ENCODE measurements around the gene FAM163B. TPM values are rescaled to one million over a fixed set of nuclear protein-coding genes. Genes with fewer than 3 reads are reported as not detected.

FAM163B gene
- total and polyA plus RNA-seq, 4 donors = 2.1 to 4.0 (median 3.4) TPM

GRCh38 chr9:133605446-133605845, 3.7 kb downstream of the FAM163B start:
- Histone ChIP-seq H3K9ac (ENCODE audit: low read depth in 1 of 2, low read length in 2 of 2) (no peak overlapping the region), H3K9me3 (ENCODE audit: control insufficient read depth in 4 of 4, low read length in 3 of 4) (no peaks in the 10 kb centered on the region), H3K36me3 (ENCODE audit: control insufficient read depth in 4 of 4, insufficient read depth in 3 of 4, low read depth in 1 of 4, low read length in 3 of 4) (no peaks in the 10 kb centered on the region), H3K4me3 (ENCODE audit: low read depth in 1 of 3, low read length in 3 of 3) (no peak overlapping the region), H3K27ac (ENCODE audit: low read depth in 1 of 2, low read length in 2 of 2) (no peak overlapping the region), H3K4me1 (ENCODE audit: control insufficient read depth in 4 of 4, insufficient read depth in 4 of 4, low read length in 3 of 4) (peaks cover 0 to 2% (median 0%) of the 10 kb centered on the region in 4 donors), H3K27me3 (ENCODE audit: control insufficient read depth in 4 of 4, insufficient read depth in 4 of 4, low read length in 3 of 4) (peaks cover 0 to 2% (median 0%) of the 10 kb centered on the region in 4 donors)
- WGBS = 91% methylated on average over 17 of the region's 17 CpGs
- TF ChIP-seq, protein P1, sequence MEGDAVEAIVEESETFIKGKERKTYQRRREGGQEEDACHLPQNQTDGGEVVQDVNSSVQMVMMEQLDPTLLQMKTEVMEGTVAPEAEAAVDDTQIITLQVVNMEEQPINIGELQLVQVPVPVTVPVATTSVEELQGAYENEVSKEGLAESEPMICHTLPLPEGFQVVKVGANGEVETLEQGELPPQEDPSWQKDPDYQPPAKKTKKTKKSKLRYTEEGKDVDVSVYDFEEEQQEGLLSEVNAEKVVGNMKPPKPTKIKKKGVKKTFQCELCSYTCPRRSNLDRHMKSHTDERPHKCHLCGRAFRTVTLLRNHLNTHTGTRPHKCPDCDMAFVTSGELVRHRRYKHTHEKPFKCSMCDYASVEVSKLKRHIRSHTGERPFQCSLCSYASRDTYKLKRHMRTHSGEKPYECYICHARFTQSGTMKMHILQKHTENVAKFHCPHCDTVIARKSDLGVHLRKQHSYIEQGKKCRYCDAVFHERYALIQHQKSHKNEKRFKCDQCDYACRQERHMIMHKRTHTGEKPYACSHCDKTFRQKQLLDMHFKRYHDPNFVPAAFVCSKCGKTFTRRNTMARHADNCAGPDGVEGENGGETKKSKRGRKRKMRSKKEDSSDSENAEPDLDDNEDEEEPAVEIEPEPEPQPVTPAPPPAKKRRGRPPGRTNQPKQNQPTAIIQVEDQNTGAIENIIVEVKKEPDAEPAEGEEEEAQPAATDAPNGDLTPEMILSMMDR (IDR thresholded peaks at IDR 0.05; ENCODE audit: low read depth, low read length, missing input control) = no peak
- TF ChIP-seq RAD21 (IDR thresholded peaks at IDR 0.05) (no peak), GABPA (IDR thresholded peaks at IDR 0.05 in 1 of 2, conservative IDR thresholded peaks at IDR 0.05 in 1 of 2) (no peak), TAF1 (conservative IDR thresholded peaks at IDR 0.05) (no peak), FOXA2 (IDR thresholded peaks at IDR 0.05) (no peak), JUND (IDR thresholded peaks at IDR 0.05) (no peak), YY1 (IDR thresholded peaks at IDR 0.05) (no peak), HNF4A (conservative IDR thresholded peaks at IDR 0.05) (no peak), SP1 (IDR thresholded peaks at IDR 0.05) (no peak), EGR1 (IDR thresholded peaks at IDR 0.05; ENCODE audit: low read depth in 2 of 2) (no peak)
- TF ChIP-seq, protein P2, sequence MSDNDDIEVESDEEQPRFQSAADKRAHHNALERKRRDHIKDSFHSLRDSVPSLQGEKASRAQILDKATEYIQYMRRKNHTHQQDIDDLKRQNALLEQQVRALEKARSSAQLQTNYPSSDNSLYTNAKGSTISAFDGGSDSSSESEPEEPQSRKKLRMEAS (IDR thresholded peaks at IDR 0.05) = no peak
- TF ChIP-seq, protein P3, sequence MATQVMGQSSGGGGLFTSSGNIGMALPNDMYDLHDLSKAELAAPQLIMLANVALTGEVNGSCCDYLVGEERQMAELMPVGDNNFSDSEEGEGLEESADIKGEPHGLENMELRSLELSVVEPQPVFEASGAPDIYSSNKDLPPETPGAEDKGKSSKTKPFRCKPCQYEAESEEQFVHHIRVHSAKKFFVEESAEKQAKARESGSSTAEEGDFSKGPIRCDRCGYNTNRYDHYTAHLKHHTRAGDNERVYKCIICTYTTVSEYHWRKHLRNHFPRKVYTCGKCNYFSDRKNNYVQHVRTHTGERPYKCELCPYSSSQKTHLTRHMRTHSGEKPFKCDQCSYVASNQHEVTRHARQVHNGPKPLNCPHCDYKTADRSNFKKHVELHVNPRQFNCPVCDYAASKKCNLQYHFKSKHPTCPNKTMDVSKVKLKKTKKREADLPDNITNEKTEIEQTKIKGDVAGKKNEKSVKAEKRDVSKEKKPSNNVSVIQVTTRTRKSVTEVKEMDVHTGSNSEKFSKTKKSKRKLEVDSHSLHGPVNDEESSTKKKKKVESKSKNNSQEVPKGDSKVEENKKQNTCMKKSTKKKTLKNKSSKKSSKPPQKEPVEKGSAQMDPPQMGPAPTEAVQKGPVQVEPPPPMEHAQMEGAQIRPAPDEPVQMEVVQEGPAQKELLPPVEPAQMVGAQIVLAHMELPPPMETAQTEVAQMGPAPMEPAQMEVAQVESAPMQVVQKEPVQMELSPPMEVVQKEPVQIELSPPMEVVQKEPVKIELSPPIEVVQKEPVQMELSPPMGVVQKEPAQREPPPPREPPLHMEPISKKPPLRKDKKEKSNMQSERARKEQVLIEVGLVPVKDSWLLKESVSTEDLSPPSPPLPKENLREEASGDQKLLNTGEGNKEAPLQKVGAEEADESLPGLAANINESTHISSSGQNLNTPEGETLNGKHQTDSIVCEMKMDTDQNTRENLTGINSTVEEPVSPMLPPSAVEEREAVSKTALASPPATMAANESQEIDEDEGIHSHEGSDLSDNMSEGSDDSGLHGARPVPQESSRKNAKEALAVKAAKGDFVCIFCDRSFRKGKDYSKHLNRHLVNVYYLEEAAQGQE (IDR thresholded peaks at IDR 0.05) = no peak
- TF ChIP-seq, protein P4, sequence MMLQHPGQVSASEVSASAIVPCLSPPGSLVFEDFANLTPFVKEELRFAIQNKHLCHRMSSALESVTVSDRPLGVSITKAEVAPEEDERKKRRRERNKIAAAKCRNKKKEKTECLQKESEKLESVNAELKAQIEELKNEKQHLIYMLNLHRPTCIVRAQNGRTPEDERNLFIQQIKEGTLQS (IDR thresholded peaks at IDR 0.05) = no peak
- TF ChIP-seq, protein P5, sequence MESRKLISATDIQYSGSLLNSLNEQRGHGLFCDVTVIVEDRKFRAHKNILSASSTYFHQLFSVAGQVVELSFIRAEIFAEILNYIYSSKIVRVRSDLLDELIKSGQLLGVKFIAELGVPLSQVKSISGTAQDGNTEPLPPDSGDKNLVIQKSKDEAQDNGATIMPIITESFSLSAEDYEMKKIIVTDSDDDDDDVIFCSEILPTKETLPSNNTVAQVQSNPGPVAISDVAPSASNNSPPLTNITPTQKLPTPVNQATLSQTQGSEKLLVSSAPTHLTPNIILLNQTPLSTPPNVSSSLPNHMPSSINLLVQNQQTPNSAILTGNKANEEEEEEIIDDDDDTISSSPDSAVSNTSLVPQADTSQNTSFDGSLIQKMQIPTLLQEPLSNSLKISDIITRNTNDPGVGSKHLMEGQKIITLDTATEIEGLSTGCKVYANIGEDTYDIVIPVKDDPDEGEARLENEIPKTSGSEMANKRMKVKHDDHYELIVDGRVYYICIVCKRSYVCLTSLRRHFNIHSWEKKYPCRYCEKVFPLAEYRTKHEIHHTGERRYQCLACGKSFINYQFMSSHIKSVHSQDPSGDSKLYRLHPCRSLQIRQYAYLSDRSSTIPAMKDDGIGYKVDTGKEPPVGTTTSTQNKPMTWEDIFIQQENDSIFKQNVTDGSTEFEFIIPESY (IDR thresholded peaks at IDR 0.05) = no peak
- no peak for DNase-seq (ENCODE audit: low spot score)

DNA sequence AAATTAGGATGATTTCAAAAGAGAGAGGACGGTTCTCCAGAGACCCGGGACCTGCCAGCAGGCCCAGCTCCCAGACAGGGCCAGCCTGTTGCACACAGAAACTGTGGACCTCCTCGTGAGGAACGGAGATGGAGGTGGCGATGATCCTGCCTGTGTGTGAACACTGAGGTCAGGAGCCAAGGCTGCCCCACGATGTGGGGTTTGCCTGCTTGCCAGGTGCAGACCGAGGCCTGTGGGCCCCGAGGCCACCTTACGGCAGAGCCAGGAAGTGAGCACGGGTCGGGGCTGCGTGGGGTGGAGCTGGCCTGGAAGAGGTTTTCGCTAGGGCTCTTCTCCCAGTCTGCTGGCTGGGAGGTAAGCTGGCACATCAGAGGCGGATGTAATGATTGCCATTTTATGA, 4.3 kb downstream of the FAM163B start:
- no peak for DNase-seq (ENCODE audit: low spot score)
- TF ChIP-seq, protein P1 (IDR thresholded peaks at IDR 0.05; ENCODE audit: low read depth, low read length, missing input control) = no peak
- no peak for TF ChIP-seq YY1 (IDR thresholded peaks at IDR 0.05)
- H3K4me3 ChIP-seq (ENCODE audit: low read depth in 1 of 3, low read length in 3 of 3) = no peak overlapping the region
- no peaks in the 10 kb centered on the region for H3K9me3 ChIP-seq (ENCODE audit: control insufficient read depth in 4 of 4, low read length in 3 of 4)
- no peaks in the 10 kb centered on the region for H3K36me3 ChIP-seq (ENCODE audit: control insufficient read depth in 4 of 4, insufficient read depth in 3 of 4, low read depth in 1 of 4, low read length in 3 of 4)
- no peak overlapping the region for H3K9ac ChIP-seq (ENCODE audit: low read depth in 1 of 2, low read length in 2 of 2)
- WGBS = 73% methylated on average over 14 of the region's 14 CpGs
- H3K4me1 ChIP-seq (ENCODE audit: control insufficient read depth in 4 of 4, insufficient read depth in 4 of 4, low read length in 3 of 4) = peaks cover 0 to 2% (median 0%) of the 10 kb centered on the region in 4 donors
- no peak overlapping the region for H3K27ac ChIP-seq (ENCODE audit: low read depth in 1 of 2, low read length in 2 of 2)
- peaks cover 0 to 2% (median 0%) of the 10 kb centered on the region in 4 donors for H3K27me3 ChIP-seq (ENCODE audit: control insufficient read depth in 4 of 4, insufficient read depth in 4 of 4, low read length in 3 of 4)

All from liver (tissue), 9 donors.